Neuronal stem cell (in vitro differentiated cells): ENCODE results near the gene RGS6.

Source experiments
- DNase-seq: peaks from one replicate; pipeline ENCODE4 v3.0.0-alpha.2; 2013; ENCODE audit warnings: low spot score
- H2AFZ ChIP-seq: one replicate; pipeline ENCODE4 v1.6.1; 2013; ENCODE audit warnings: mild to moderate bottlenecking, low read length, inconsistent platforms
- H2AK5ac ChIP-seq: 2 replicates; pipeline ENCODE4 v1.6.1; 2013; ENCODE audit warnings: low read depth, mild to moderate bottlenecking, inconsistent platforms, low read length, moderate library complexity, mixed read lengths
- H2BK120ac ChIP-seq: 2 replicates; pipeline ENCODE4 v1.6.1; 2013; ENCODE audit warnings: low read depth, mild to moderate bottlenecking, inconsistent platforms, low read length, moderate library complexity, mixed read lengths
- H2BK12ac ChIP-seq: one replicate; pipeline ENCODE4 v1.6.1; 2013; ENCODE audit warnings: low read length, inconsistent platforms
- H2BK15ac ChIP-seq: 2 replicates; pipeline ENCODE4 v1.6.1; 2013; ENCODE audit warnings: mild to moderate bottlenecking, low read length, inconsistent platforms, mixed read lengths
- H2BK5ac ChIP-seq: one replicate; pipeline ENCODE4 v1.6.1; 2013; ENCODE audit warnings: inconsistent platforms, mild to moderate bottlenecking, low read length, moderate library complexity
- H3K14ac ChIP-seq: one replicate; pipeline ENCODE4 v1.6.1; 2013; ENCODE audit warnings: low read length, inconsistent platforms
- H3K18ac ChIP-seq: 2 replicates; pipeline ENCODE4 v1.6.1; 2013; ENCODE audit warnings: low read length, inconsistent platforms
- H3K23ac ChIP-seq: 2 replicates; pipeline ENCODE4 v1.6.1; 2013; ENCODE audit warnings: low read depth, mild to moderate bottlenecking, mixed read lengths, low read length, inconsistent platforms; ENCODE audit not compliant: poor library complexity
- H3K27ac ChIP-seq: replicated peaks from 3 replicates; pipeline ENCODE4 v1.5.1; 2013; ENCODE audit warnings: low read length, inconsistent platforms
- H3K27me3 ChIP-seq, 3 experiments: 2 replicates each; pipeline ENCODE4 v1.6.1; 2013; ENCODE audit warnings: low read length in 3 of 3, mild to moderate bottlenecking in 2 of 3, inconsistent platforms in 1 of 3, low read depth in 1 of 3, mixed read lengths in 1 of 3, moderate library complexity in 1 of 3; ENCODE audit not compliant: control insufficient read depth in 3 of 3, insufficient read depth in 3 of 3
- H3K36me3 ChIP-seq, 2 donors: replicated peaks in 1 of 2; 2 replicates each; pipeline ENCODE4 v1.6.1; 2013; ENCODE audit warnings: low read length in 2 of 2; ENCODE audit not compliant: control insufficient read depth in 2 of 2, insufficient read depth in 2 of 2
- H3K4ac ChIP-seq: 2 replicates; pipeline ENCODE4 v1.6.1; 2013; ENCODE audit warnings: inconsistent platforms, mild to moderate bottlenecking, low read length, moderate library complexity
- H3K4me1 ChIP-seq, 2 donors: 1 replicate in 1 of 2; 2 replicates in 1 of 2; pipeline ENCODE4 v1.6.1; 2013; ENCODE audit warnings: low read length in 2 of 2, low read depth in 1 of 2; ENCODE audit not compliant: control insufficient read depth in 2 of 2, insufficient read depth in 1 of 2
- H3K4me2 ChIP-seq: one replicate; pipeline ENCODE4 v1.6.1; 2013; ENCODE audit warnings: mild to moderate bottlenecking, low read length, inconsistent platforms; ENCODE audit not compliant: insufficient read depth, poor library complexity, severe bottlenecking
- H3K4me3 ChIP-seq, 2 donors: 2 replicates each; pipeline ENCODE4 v1.5.1; 2013; ENCODE audit warnings: low read length in 2 of 2, mild to moderate bottlenecking in 2 of 2, inconsistent platforms in 1 of 2, moderate library complexity in 1 of 2
- H3K79me1 ChIP-seq: one replicate; pipeline ENCODE4 v1.6.1; 2013; ENCODE audit warnings: low read depth, mild to moderate bottlenecking, inconsistent platforms, low read length, moderate library complexity
- H3K9ac ChIP-seq: one replicate; pipeline ENCODE4 v1.6.1; 2013; ENCODE audit warnings: mild to moderate bottlenecking, low read depth, low read length, inconsistent platforms; ENCODE audit not compliant: poor library complexity
- H3K9me3 ChIP-seq, 2 donors: replicated peaks in 1 of 2; 2 replicates each; pipeline versions ENCODE3 to v1.6.1; 2013; ENCODE audit warnings: low read length in 2 of 2, mild to moderate bottlenecking in 2 of 2, inconsistent platforms in 1 of 2, low read depth in 1 of 2, mixed read lengths in 1 of 2, moderate library complexity in 1 of 2; ENCODE audit not compliant: control insufficient read depth in 2 of 2, insufficient read depth in 1 of 2
- H4K8ac ChIP-seq: one replicate; pipeline ENCODE4 v1.6.1; 2013; ENCODE audit warnings: low read depth, mild to moderate bottlenecking, inconsistent platforms, low read length, moderate library complexity
- H4K91ac ChIP-seq: one replicate; pipeline ENCODE4 v1.6.1; 2013; ENCODE audit warnings: low read length, low read depth, mild to moderate bottlenecking, inconsistent platforms; ENCODE audit not compliant: poor library complexity
- WGBS, 2 donors: extraction: QIAGEN DNeasy Blood & Tissue Kit; methylation state at CpG; one replicate each; pipeline ENCODE4 v1.1.7; 2013; ENCODE audit warnings: missing lambda C conversion rate in 2 of 2, mixed read lengths in 1 of 2; ENCODE audit not compliant: insufficient read length in 2 of 2, insufficient replicate concordance in 1 of 2; ENCODE audit errors: extremely low coverage in 2 of 2; 5-methylcytosine and 5-hydroxymethylcytosine counted together

Gene RGS6

GRCh38 chr14:72567226-72567625 is 635.0 kb downstream of the RGS6 start:
- no CpG with 5 or more reads among the region's 6 CpGs for WGBS, 2 donors
- H2BK120ac ChIP-seq = no peak overlapping the region
- no peak overlapping the region for H4K91ac ChIP-seq
- H3K79me1 ChIP-seq = no peaks in the 10 kb centered on the region
- H4K8ac ChIP-seq = no peak overlapping the region
- no peak overlapping the region for H3K4ac ChIP-seq
- H2AK5ac ChIP-seq = no peak overlapping the region
- H3K14ac ChIP-seq = no peak overlapping the region
- no peak overlapping the region for H3K9ac ChIP-seq
- no peak overlapping the region for H2BK5ac ChIP-seq
- no peak overlapping the region for H3K4me3 ChIP-seq
- peak overlapping the region; percentile 6 for H3K18ac ChIP-seq
- H3K4me1 ChIP-seq = peaks cover 0 to 8% of the 10 kb centered on the region in 2 donors
- DNase-seq = no peak
- no peak overlapping the region for H2AFZ ChIP-seq
- no peak overlapping the region for H2BK12ac ChIP-seq
- no peak overlapping the region for H2BK15ac ChIP-seq
- H3K9me3 ChIP-seq = peaks cover 0 to 2% of the 10 kb centered on the region in 2 donors
- no peak overlapping the region for H3K27ac ChIP-seq
- no peaks in the 10 kb centered on the region for H3K36me3 ChIP-seq
- no peak overlapping the region for H3K23ac ChIP-seq
- peaks cover 0 to 2% (median 0%) of the 10 kb centered on the region in 3 experiments for H3K27me3 ChIP-seq
- no peak overlapping the region for H3K4me2 ChIP-seq

- H2BK12ac ChIP-seq = no peak overlapping the region
- no peak overlapping the region for H2BK120ac ChIP-seq
- H3K4ac ChIP-seq = no peak overlapping the region
- H2BK15ac ChIP-seq = no peak overlapping the region
- no peak for DNase-seq
- H3K27me3 ChIP-seq = peaks cover 0 to 6% (median 0%) of the 10 kb centered on the region in 3 experiments
- H2BK5ac ChIP-seq = no peak overlapping the region
- H3K27ac ChIP-seq = no peak overlapping the region
- no peak overlapping the region for H3K14ac ChIP-seq
- H3K18ac ChIP-seq = peak overlapping the region; percentile 72
- no peak overlapping the region for H3K9ac ChIP-seq
- peaks cover 0 to 2% of the 10 kb centered on the region in 2 donors for H3K9me3 ChIP-seq
- no peaks in the 10 kb centered on the region for H3K79me1 ChIP-seq
- H3K36me3 ChIP-seq = no peaks in the 10 kb centered on the region
- no peak overlapping the region for H4K8ac ChIP-seq
- H3K23ac ChIP-seq = no peak overlapping the region
- H3K4me2 ChIP-seq = no peak overlapping the region
- no peak overlapping the region for H2AK5ac ChIP-seq
- peaks cover 0 to 8% of the 10 kb centered on the region in 2 donors for H3K4me1 ChIP-seq
- H3K4me3 ChIP-seq = no peak overlapping the region
- H4K91ac ChIP-seq = peak overlapping the region; percentile 41
- no peak overlapping the region for H2AFZ ChIP-seq
- WGBS, 2 donors = no CpG with 5 or more reads among the region's 19 CpGs
Observed at GRCh38 chr14:72568296-72568992, 636.2 kb downstream of the RGS6 start.

- H2BK5ac ChIP-seq = no peak overlapping the region
- no peak overlapping the region for H2AFZ ChIP-seq
- no peaks in the 10 kb centered on the region for H3K4me1 ChIP-seq
- H3K4me2 ChIP-seq = no peak overlapping the region
- H3K14ac ChIP-seq = no peak overlapping the region
- no peak overlapping the region for H2BK12ac ChIP-seq
- H3K9ac ChIP-seq = no peak overlapping the region
- H3K18ac ChIP-seq = no peak overlapping the region
- H2BK120ac ChIP-seq = peak overlapping the region; percentile 63
- WGBS, 2 donors = no CpG with 5 or more reads among the region's 9 CpGs
- H4K91ac ChIP-seq = no peak overlapping the region
- no peak overlapping the region for H3K4ac ChIP-seq
- H3K27ac ChIP-seq = no peak overlapping the region
- H3K9me3 ChIP-seq = peaks cover 0 to 2% of the 10 kb centered on the region in 2 donors
- H3K27me3 ChIP-seq = peaks cover 0 to 11% (median 0%) of the 10 kb centered on the region in 3 experiments
- H3K36me3 ChIP-seq = no peaks in the 10 kb centered on the region
- no peak overlapping the region for H3K23ac ChIP-seq
- no peak overlapping the region for H2BK15ac ChIP-seq
- no peak overlapping the region for H4K8ac ChIP-seq
- H3K4me3 ChIP-seq = no peak overlapping the region
- no peaks in the 10 kb centered on the region for H3K79me1 ChIP-seq
- no peak overlapping the region for H2AK5ac ChIP-seq
- no peak for DNase-seq
Observed at GRCh38 chr14:72573725-72574417, 641.6 kb downstream of the RGS6 start.

- Histone ChIP-seq H3K79me1 (no peaks in the 10 kb centered on the region), H4K8ac (no peak overlapping the region), H3K4me3 (no peak overlapping the region), H2AFZ (no peak overlapping the region), H3K9ac (no peak overlapping the region), H3K4ac (no peak overlapping the region), H2BK15ac (no peak overlapping the region), H3K14ac (no peak overlapping the region), H3K27ac (no peak overlapping the region), H3K4me1 (no peaks in the 10 kb centered on the region), H3K36me3 (no peaks in the 10 kb centered on the region), H3K18ac (no peak overlapping the region), H3K4me2 (no peak overlapping the region), H2BK12ac (no peak overlapping the region), H3K27me3 (peaks cover 0 to 11% (median 0%) of the 10 kb centered on the region in 3 experiments), H2BK120ac (no peak overlapping the region), H2AK5ac (no peak overlapping the region), H4K91ac (no peak overlapping the region), H2BK5ac (no peak overlapping the region), H3K23ac (no peak overlapping the region), H3K9me3 (peaks cover 0 to 2% of the 10 kb centered on the region in 2 donors)
- DNase-seq = no peak
- WGBS, 2 donors = no CpG with 5 or more reads among the region's 1 CpG
Observed at GRCh38 chr14:72574715-72575114, 642.5 kb downstream of the RGS6 start.
